Activated CD4-positive, alpha-beta memory T cell treated with anti-CD3 and anti-CD28 coated beads for 36 hours (primary cell): ENCODE results near the gene ITSN1. TPM values are rescaled to one million over a fixed set of nuclear protein-coding genes. Genes with fewer than 3 reads are reported as not detected.
"Not testable (repeated sequence)": the region's sequence is repeated elsewhere in the genome, so short reads cannot be mapped to it uniquely, and the experiment has no call there.

Experiments used
- CTCF ChIA-PET: fragments of 350-600 bp; sonication (Branson Sonifier 250); formaldehyde crosslinking; loops from one replicate; lab custom pipeline; 2021; ENCODE audit warnings: antibody characterized with exemption, inconsistent platforms; lab: Charles Lee
- POLR2A ChIA-PET: fragments of 350-600 bp; sonication (Branson Sonifier 250); formaldehyde crosslinking; loops from one replicate; lab custom pipeline; 2021; ENCODE audit warnings: antibody characterized with exemption; lab: Charles Lee
- DNase-seq: peaks from one replicate; pipeline ENCODE4 v3.0.0-alpha.2; 2020
- H3K27ac Mint-ChIP-seq: one replicate; pipeline ENCODE4 v1.8.0; 2021; ENCODE audit warnings: mixed read lengths
- H3K27me3 Mint-ChIP-seq: one replicate; pipeline ENCODE4 v1.8.0; 2021; ENCODE audit warnings: mixed read lengths
- H3K36me3 Mint-ChIP-seq: one replicate; pipeline ENCODE4 v1.8.0; 2021; ENCODE audit warnings: mixed read lengths
- H3K4me1 Mint-ChIP-seq: one replicate; pipeline ENCODE4 v1.8.0; 2021; ENCODE audit warnings: low read depth, mixed read lengths
- H3K4me3 Mint-ChIP-seq: one replicate; pipeline ENCODE4 v1.8.0; 2021; ENCODE audit warnings: mild to moderate bottlenecking, mixed read lengths
- H3K9me3 Mint-ChIP-seq: one replicate; pipeline ENCODE4 v1.8.0; 2021; ENCODE audit warnings: mixed read lengths
- intact Hi-C: fragments of 100-400 bp; cut with micrococcal nuclease; formaldehyde crosslinking; loops from one replicate; pipeline ENCODE4 v1.15.1; 2023
- total RNA-seq, 2 experiments: library from RNA; stranded (reverse); gene quantifications; one replicate each; pipeline ENCODE4 v1.2.3, GENCODE V29; 2021

Gene ITSN1
- total RNA-seq, 2 experiments from 2014 or later = 3.2 to 4.5 TPM

GRCh38 chr21:33767236-33767635 is 124.9 kb downstream of the ITSN1 start:
- CTCF ChIA-PET = no interaction called here
- intact Hi-C loops = no loop called here
- no peak overlapping the region for H3K27ac Mint-ChIP-seq
- H3K4me3 Mint-ChIP-seq = no peak overlapping the region
- no peaks in the 10 kb centered on the region for H3K9me3 Mint-ChIP-seq
- no peak for DNase-seq
- no peaks in the 10 kb centered on the region for H3K4me1 Mint-ChIP-seq
- POLR2A ChIA-PET = no interaction called here
- no peaks in the 10 kb centered on the region for H3K27me3 Mint-ChIP-seq
- H3K36me3 Mint-ChIP-seq = peaks cover 3% of the 10 kb centered on the region

GRCh38 chr21:33767960-33768359 is 125.7 kb downstream of the ITSN1 start:
- CTCF ChIA-PET = no interaction called here
- intact Hi-C loops = no loop called here
- Mint-ChIP-seq H3K27ac (no peak overlapping the region), H3K9me3 (no peaks in the 10 kb centered on the region), H3K4me1 (no peaks in the 10 kb centered on the region), H3K36me3 (peaks cover 5% of the 10 kb centered on the region), H3K4me3 (no peak overlapping the region), H3K27me3 (no peaks in the 10 kb centered on the region)
- POLR2A ChIA-PET = no interaction called here
- no peak for DNase-seq

GRCh38 chr21:33769057-33769456 is 126.8 kb downstream of the ITSN1 start:
- intact Hi-C loops = no loop called here
- H3K27ac Mint-ChIP-seq = no peak overlapping the region
- H3K4me1 Mint-ChIP-seq = no peaks in the 10 kb centered on the region
- ChIA-PET CTCF (no interaction called here), POLR2A (no interaction called here)
- peaks cover 5% of the 10 kb centered on the region for H3K36me3 Mint-ChIP-seq
- no peak for DNase-seq
- H3K27me3 Mint-ChIP-seq = no peaks in the 10 kb centered on the region
- H3K4me3 Mint-ChIP-seq = no peak overlapping the region
- no peaks in the 10 kb centered on the region for H3K9me3 Mint-ChIP-seq

GRCh38 chr21:33770542-33770941 is 128.2 kb downstream of the ITSN1 start:
- ChIA-PET POLR2A (no interaction called here), CTCF (no interaction called here)
- H3K4me1 Mint-ChIP-seq = no peaks in the 10 kb centered on the region
- DNase-seq = no peak
- H3K27me3 Mint-ChIP-seq = no peaks in the 10 kb centered on the region
- no peak overlapping the region for H3K27ac Mint-ChIP-seq
- peaks cover 5% of the 10 kb centered on the region for H3K36me3 Mint-ChIP-seq
- H3K4me3 Mint-ChIP-seq = no peak overlapping the region
- intact Hi-C loops = no loop called here
- no peaks in the 10 kb centered on the region for H3K9me3 Mint-ChIP-seq

GRCh38 chr21:33771976-33772375 is 129.7 kb downstream of the ITSN1 start:
- intact Hi-C loops = loop anchor here (1.0 kb wide), 1 partner anchor 15 kb away; no protein-coding TSS in a partner anchor
- no peak for DNase-seq
- no peak overlapping the region for H3K4me3 Mint-ChIP-seq
- POLR2A ChIA-PET = no interaction called here
- H3K9me3 Mint-ChIP-seq = no peaks in the 10 kb centered on the region
- no peak overlapping the region for H3K27ac Mint-ChIP-seq
- H3K36me3 Mint-ChIP-seq = peaks cover 5% of the 10 kb centered on the region
- H3K4me1 Mint-ChIP-seq = no peaks in the 10 kb centered on the region
- CTCF ChIA-PET = no interaction called here
- no peaks in the 10 kb centered on the region for H3K27me3 Mint-ChIP-seq

GRCh38 chr21:33774551-33774950 is 132.2 kb downstream of the ITSN1 start:
- no peaks in the 10 kb centered on the region for H3K4me1 Mint-ChIP-seq
- no peak for DNase-seq
- CTCF ChIA-PET = no interaction called here
- peaks cover 9% of the 10 kb centered on the region for H3K9me3 Mint-ChIP-seq
- no peaks in the 10 kb centered on the region for H3K27me3 Mint-ChIP-seq
- peaks cover 11% of the 10 kb centered on the region for H3K36me3 Mint-ChIP-seq
- H3K4me3 Mint-ChIP-seq = no peak overlapping the region
- H3K27ac Mint-ChIP-seq = no peak overlapping the region
- POLR2A ChIA-PET = no interaction called here
- intact Hi-C loops = no loop called here

GRCh38 chr21:33775100-33775828 is 133.0 kb downstream of the ITSN1 start:
- Mint-ChIP-seq H3K27ac (no peak overlapping the region), H3K9me3 (peaks cover 9% of the 10 kb centered on the region), H3K27me3 (no peaks in the 10 kb centered on the region), H3K4me3 (no peak overlapping the region), H3K36me3 (peaks cover 13% of the 10 kb centered on the region), H3K4me1 (no peaks in the 10 kb centered on the region)
- CTCF ChIA-PET = no interaction called here
- intact Hi-C loops = no loop called here
- POLR2A ChIA-PET = no interaction called here
- DNase-seq = no peak

- intact Hi-C loops = no loop called here
- H3K9me3 Mint-ChIP-seq = peaks cover 9% of the 10 kb centered on the region
- H3K4me3 Mint-ChIP-seq = no peak overlapping the region
- H3K27me3 Mint-ChIP-seq = no peaks in the 10 kb centered on the region
- peaks cover 10% of the 10 kb centered on the region for H3K36me3 Mint-ChIP-seq
- ChIA-PET CTCF (no interaction called here), POLR2A (no interaction called here)
- DNase-seq = no peak
- H3K27ac Mint-ChIP-seq = no peak overlapping the region
- H3K4me1 Mint-ChIP-seq = no peaks in the 10 kb centered on the region
Observed at GRCh38 chr21:33780631-33781030, 138.3 kb downstream of the ITSN1 start.

- POLR2A ChIA-PET = no interaction called here
- Mint-ChIP-seq H3K27ac (no peak overlapping the region), H3K27me3 (no peaks in the 10 kb centered on the region), H3K4me1 (no peaks in the 10 kb centered on the region), H3K9me3 (peaks cover 9% of the 10 kb centered on the region), H3K36me3 (peaks cover 10% of the 10 kb centered on the region), H3K4me3 (no peak overlapping the region)
- no peak for DNase-seq
- intact Hi-C loops = no loop called here
- CTCF ChIA-PET = no interaction called here
Observed at GRCh38 chr21:33781121-33781520, 138.8 kb downstream of the ITSN1 start.

- H3K4me3 Mint-ChIP-seq = no peak overlapping the region
- H3K4me1 Mint-ChIP-seq = no peaks in the 10 kb centered on the region
- peaks cover 9% of the 10 kb centered on the region for H3K9me3 Mint-ChIP-seq
- ChIA-PET CTCF (no interaction called here), POLR2A (no interaction called here)
- intact Hi-C loops = no loop called here
- no peak for DNase-seq
- peaks cover 10% of the 10 kb centered on the region for H3K36me3 Mint-ChIP-seq
- H3K27ac Mint-ChIP-seq = no peak overlapping the region
- no peaks in the 10 kb centered on the region for H3K27me3 Mint-ChIP-seq
Observed at GRCh38 chr21:33783187-33783979, 141.1 kb downstream of the ITSN1 start.

GRCh38 chr21:33787431-33787830 is 145.1 kb downstream of the ITSN1 start:
- DNase-seq = no peak
- H3K4me3 Mint-ChIP-seq = no peak overlapping the region
- POLR2A ChIA-PET = no interaction called here

GRCh38 chr21:33788438-33788837 is 146.1 kb downstream of the ITSN1 start:
- H3K4me1 Mint-ChIP-seq, intact Hi-C loops: not testable (repeated sequence)

More at GRCh38 chr21:33787431-33787830, 145.1 kb downstream of the ITSN1 start:
- CTCF ChIA-PET = no interaction called here
- Mint-ChIP-seq H3K4me1 (no peaks in the 10 kb centered on the region), H3K36me3 (no peaks in the 10 kb centered on the region), H3K27me3 (no peaks in the 10 kb centered on the region), H3K9me3 (no peaks in the 10 kb centered on the region), H3K27ac (no peak overlapping the region)
- intact Hi-C loops = no loop called here

More at GRCh38 chr21:33788438-33788837, 146.1 kb downstream of the ITSN1 start:
- DNase-seq, H3K27ac Mint-ChIP-seq, H3K4me3 Mint-ChIP-seq, H3K36me3 Mint-ChIP-seq, POLR2A ChIA-PET, H3K27me3 Mint-ChIP-seq, H3K9me3 Mint-ChIP-seq, CTCF ChIA-PET: not testable (repeated sequence)
